Adrenal gland (tissue), 5 donors: ENCODE data around the gene OR2T8.

Source experiments
- CTCF ChIP-seq, 6 experiments: fragments of 450-650 bp in 4 of 6; fragments of 200-600 bp in 2 of 6; sonication (generic) in 1 of 6; IDR thresholded peaks; 1 replicate in 5 of 6; 2 replicates in 1 of 6; pipeline versions ENCODE4 v1.5.1 to v1.8.0; 2016 to 2021; ENCODE audit warnings: antibody characterized with exemption in 6 of 6, mild to moderate bottlenecking in 2 of 6, moderate library complexity in 1 of 6
- POLR2A ChIP-seq, 2 donors: fragments of 450-650 bp; IDR thresholded peaks; one replicate each; pipeline ENCODE4 v1.6.1; 2017; ENCODE audit warnings: antibody characterized with exemption in 2 of 2, mild to moderate bottlenecking in 2 of 2, moderate library complexity in 1 of 2
- donor health status: DM: no; HTN: no; CAD: no.

- TF ChIP-seq POLR2A (IDR thresholded peaks at IDR 0.05) (no peak), CTCF (IDR thresholded peaks at IDR 0.05) (no peak)
Observed at GRCh38 chr1:247964933-247965332, 44.9 kb downstream of the OR2T8 start, which contains the start of gene OR2AK2.
